ENCODE results near the gene MYO18B.
A peak's percentile ranks its signal among the peaks of the same experiment; 100 is the strongest.

MYO18B gene

GRCh38 chr22:25748140-25748539, 6.2 kb downstream of the MYO18B start:
- DNase-seq (ENCODE audit: low read depth) = no peak
- no peak for TF ChIP-seq CTCF (IDR thresholded peaks at IDR 0.05; ENCODE audit: low read depth, low read length, missing control alignments)

GRCh38 chr22:25748704-25749103, 6.7 kb downstream of the MYO18B start:
- DNase-seq (ENCODE audit: low read depth) = no peak
- no peak for TF ChIP-seq CTCF (IDR thresholded peaks at IDR 0.05; ENCODE audit: low read depth, low read length, missing control alignments)

More at GRCh38 chr22:25748140-25748539, 6.2 kb downstream of the MYO18B start:
- no peak overlapping the region for H3K4me3 ChIP-seq (ENCODE audit: low read depth, low read length)

GRCh38 chr22:25749420-25750169, 7.6 kb downstream of the MYO18B start:
- DNase-seq (ENCODE audit: low read depth) = peak; percentile 68
- no peak overlapping the region for H3K4me3 ChIP-seq (ENCODE audit: low read depth, low read length)
- no peak for TF ChIP-seq CTCF (IDR thresholded peaks at IDR 0.05; ENCODE audit: low read depth, low read length, missing control alignments)

More at GRCh38 chr22:25748704-25749103, 6.7 kb downstream of the MYO18B start:
- H3K4me3 ChIP-seq (ENCODE audit: low read depth, low read length) = no peak overlapping the region

- no peak for TF ChIP-seq CTCF (IDR thresholded peaks at IDR 0.05; ENCODE audit: low read depth, low read length, missing control alignments)
- DNase-seq (ENCODE audit: low read depth) = no peak
- no peak overlapping the region for H3K4me3 ChIP-seq (ENCODE audit: low read depth, low read length)
These were observed 8.7 kb downstream of the MYO18B start for GRCh38 chr22:25750569-25751173.

- TF ChIP-seq CTCF (IDR thresholded peaks at IDR 0.05; ENCODE audit: low read depth, low read length, missing control alignments) = no peak
- no peak overlapping the region for H3K4me3 ChIP-seq (ENCODE audit: low read depth, low read length)
- no peak for DNase-seq (ENCODE audit: low read depth)
These were observed 9.2 kb downstream of the MYO18B start for GRCh38 chr22:25751174-25751581.

GRCh38 chr22:25752615-25753214, 10.7 kb downstream of the MYO18B start:
- TF ChIP-seq CTCF (IDR thresholded peaks at IDR 0.05; ENCODE audit: low read depth, low read length, missing control alignments) = no peak
- DNase-seq (ENCODE audit: low read depth) = no peak
- H3K4me3 ChIP-seq (ENCODE audit: low read depth, low read length) = no peak overlapping the region

All from GM12864 (cell line).